Naive thymus-derived CD8-positive, alpha-beta T cell (primary cell): ENCODE measurements around the gene CAPN11. TPM values are rescaled to one million over a fixed set of nuclear protein-coding genes. Genes with fewer than 3 reads are reported as not detected.
A peak's percentile ranks its signal among the peaks of the same experiment; 100 is the strongest.
"Not testable (repeated sequence)": the region's sequence is repeated elsewhere in the genome, so short reads cannot be mapped to it uniquely, and the experiment has no call there.

ENCODE experiments used
- ATAC-seq, 2 donors: fragments of 150-1000 bp; cut with Tn5 transposase in 1 of 2; sonication (Bioruptor Pico), chemical (Tn5 transposase) in 1 of 2; 1 replicate in 1 of 2; 2 replicates in 1 of 2; pipeline ENCODE4 v1.10.0; 2021; ENCODE audit warnings: mild to moderate bottlenecking in 2 of 2, moderate library complexity in 2 of 2
- POLR2A ChIA-PET: fragments of 350-600 bp; sonication (Branson Sonifier 250); formaldehyde crosslinking; loops from one replicate; lab custom pipeline; 2021; ENCODE audit warnings: antibody characterized with exemption; lab: Charles Lee
- DNase-seq, 10 donors: peaks; one replicate each; pipeline versions ENCODE4 v3.0.0 to v3.0.0-alpha.2; 2020 to 2022
- H3K27ac Mint-ChIP-seq, 10 donors: one replicate each; pipeline ENCODE4 v1.8.0; 2020 to 2022; ENCODE audit warnings: mild to moderate bottlenecking in 10 of 10, mixed read lengths in 10 of 10, moderate library complexity in 4 of 10, inconsistent platforms in 1 of 10
- H3K27me3 Mint-ChIP-seq, 5 donors: one replicate each; pipeline ENCODE4 v1.8.0; 2021 to 2022; ENCODE audit warnings: mixed read lengths in 5 of 5
- H3K36me3 Mint-ChIP-seq, 3 donors: one replicate each; pipeline ENCODE4 v1.8.0; 2020 to 2022; ENCODE audit warnings: mixed read lengths in 3 of 3, mild to moderate bottlenecking in 2 of 3, inconsistent platforms in 1 of 3
- H3K4me1 Mint-ChIP-seq, 4 donors: one replicate each; pipeline ENCODE4 v1.8.0; 2021 to 2022; ENCODE audit warnings: mixed read lengths in 4 of 4
- H3K4me3 Mint-ChIP-seq, 10 donors: one replicate each; pipeline ENCODE4 v1.8.0; 2020 to 2022; ENCODE audit warnings: mild to moderate bottlenecking in 10 of 10, mixed read lengths in 10 of 10, moderate library complexity in 6 of 10, inconsistent platforms in 1 of 10
- H3K9me3 Mint-ChIP-seq, 9 donors: one replicate each; pipeline ENCODE4 v1.8.0; 2020 to 2022; ENCODE audit warnings: mixed read lengths in 9 of 9, mild to moderate bottlenecking in 3 of 9, inconsistent platforms in 1 of 9, moderate library complexity in 1 of 9
- polyA plus RNA-seq, 3 donors: library from polyadenylated mRNA; unstranded; fragments of 300-500 nt; fragmentation: Illumina TruSeq; gene quantifications; one replicate each; pipeline ENCODE4 v1.2.3, GENCODE V29; 2021
- total RNA-seq, 8 experiments: library from RNA in 2 of 8; stranded (reverse) in 2 of 8; gene quantifications; one replicate each; pipeline ENCODE4 v1.2.3 and lab custom pipeline; 2021 to 2026

The CAPN11 gene
- total and polyA plus RNA-seq, 5 experiments from 2014 or later = not detected

DNA sequence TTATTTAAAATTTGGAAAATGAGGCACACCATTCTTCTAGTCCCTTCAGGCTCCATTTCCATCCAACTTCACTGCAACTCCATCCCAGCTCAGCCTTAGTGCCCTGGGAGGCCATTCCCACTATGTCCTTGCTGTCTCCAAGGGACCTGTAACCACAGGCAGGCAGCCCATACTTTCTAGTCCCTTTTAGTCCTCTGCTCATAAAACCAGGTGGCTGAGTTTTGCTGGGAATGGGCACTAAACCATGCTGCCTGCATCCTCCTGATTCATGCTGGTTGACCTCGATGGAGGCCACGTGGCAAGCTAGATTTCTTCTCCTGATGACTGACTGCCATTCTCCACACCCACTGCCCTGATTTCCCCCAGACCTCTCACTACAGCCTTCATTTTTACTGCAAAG, 30.6 kb downstream of the CAPN11 start:
- Mint-ChIP-seq H3K27ac (peak overlapping the region in 2 of 10 donors; percentile 17 to 32), H3K27me3 (peaks cover 1 to 9% (median 4%) of the 10 kb centered on the region in 5 donors), H3K9me3 (peaks cover 0 to 2% (median 0%) of the 10 kb centered on the region in 9 donors), H3K36me3 (no peaks in the 10 kb centered on the region), H3K4me1 (peaks cover 11 to 22% (median 14%) of the 10 kb centered on the region in 4 donors), H3K4me3 (no peak overlapping the region)
- DNase-seq = no peak
- POLR2A ChIA-PET = no interaction called here
- no peak for ATAC-seq

DNA sequence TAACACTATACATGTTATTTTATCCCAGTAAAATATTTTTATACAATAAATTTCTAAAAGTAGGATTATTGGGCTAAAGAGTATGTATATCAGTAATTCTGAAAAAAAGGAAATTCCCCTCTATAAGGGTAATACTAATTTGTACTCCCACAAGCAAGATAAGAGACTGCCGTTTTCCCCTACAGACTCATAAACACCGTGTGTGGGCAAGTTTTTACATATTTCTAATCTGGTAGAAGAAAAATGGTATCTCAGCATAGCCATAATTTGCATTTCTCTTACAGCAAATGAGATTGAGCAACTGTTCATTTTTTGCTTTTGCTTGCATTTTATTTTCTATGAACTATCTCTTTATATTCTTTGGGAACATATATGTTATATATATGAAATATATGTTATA, 32.1 kb downstream of the CAPN11 start:
- Mint-ChIP-seq H3K27me3 (peaks cover 3 to 11% (median 4%) of the 10 kb centered on the region in 5 donors), H3K9me3 (peaks cover 0 to 2% (median 0%) of the 10 kb centered on the region in 9 donors)
- POLR2A ChIA-PET = no interaction called here

DNA sequence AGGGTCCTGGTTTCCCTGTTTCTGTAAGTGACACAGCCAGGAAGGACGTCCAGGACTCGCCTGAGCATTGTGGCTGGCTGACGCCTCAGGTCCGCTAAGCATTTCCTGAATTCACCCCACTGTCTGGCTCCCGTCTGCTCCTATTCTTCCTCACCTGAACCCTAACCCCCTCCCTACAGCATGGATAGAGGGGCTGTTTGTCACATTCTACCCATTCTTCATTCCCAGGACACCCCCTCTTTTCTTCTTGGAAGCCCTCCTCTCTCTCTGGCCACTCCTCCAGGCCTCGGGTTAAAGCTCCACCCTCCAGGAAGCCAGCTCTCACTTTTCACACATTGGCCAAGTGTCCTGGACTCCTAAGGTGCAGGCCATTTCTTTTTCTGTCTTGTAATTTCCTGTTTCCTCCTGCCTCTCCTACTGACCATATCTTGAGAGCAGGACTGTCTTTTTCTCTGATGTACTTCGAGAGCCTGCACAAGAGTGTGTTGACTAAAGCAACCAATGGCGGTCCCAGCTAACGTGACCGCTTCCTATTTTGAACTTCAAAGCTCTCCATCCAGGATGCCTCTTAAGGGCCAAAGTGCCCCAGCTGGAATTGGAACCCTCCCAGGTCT, 33.9 kb downstream of the CAPN11 start:
- Mint-ChIP-seq H3K27me3 (peaks cover 3 to 11% (median 4%) of the 10 kb centered on the region in 5 donors), H3K4me3 (no peak overlapping the region), H3K27ac (peak overlapping the region in 1 of 10 donors; percentile 24), H3K36me3 (no peaks in the 10 kb centered on the region), H3K9me3 (peaks cover 0 to 2% (median 0%) of the 10 kb centered on the region in 9 donors), H3K4me1 (peaks cover 2 to 6% (median 3%) of the 10 kb centered on the region in 4 donors)
- ATAC-seq (no peak), DNase-seq (no peak)
- POLR2A ChIA-PET = no interaction called here

More for the DNA sequence above, 32.1 kb downstream of the CAPN11 start:
- Mint-ChIP-seq H3K4me1 (peaks cover 9 to 14% (median 12%) of the 10 kb centered on the region in 4 donors), H3K4me3 (no peak overlapping the region), H3K27ac (no peak overlapping the region), H3K36me3 (no peaks in the 10 kb centered on the region)
- ATAC-seq = no peak
- DNase-seq = no peak

DNA sequence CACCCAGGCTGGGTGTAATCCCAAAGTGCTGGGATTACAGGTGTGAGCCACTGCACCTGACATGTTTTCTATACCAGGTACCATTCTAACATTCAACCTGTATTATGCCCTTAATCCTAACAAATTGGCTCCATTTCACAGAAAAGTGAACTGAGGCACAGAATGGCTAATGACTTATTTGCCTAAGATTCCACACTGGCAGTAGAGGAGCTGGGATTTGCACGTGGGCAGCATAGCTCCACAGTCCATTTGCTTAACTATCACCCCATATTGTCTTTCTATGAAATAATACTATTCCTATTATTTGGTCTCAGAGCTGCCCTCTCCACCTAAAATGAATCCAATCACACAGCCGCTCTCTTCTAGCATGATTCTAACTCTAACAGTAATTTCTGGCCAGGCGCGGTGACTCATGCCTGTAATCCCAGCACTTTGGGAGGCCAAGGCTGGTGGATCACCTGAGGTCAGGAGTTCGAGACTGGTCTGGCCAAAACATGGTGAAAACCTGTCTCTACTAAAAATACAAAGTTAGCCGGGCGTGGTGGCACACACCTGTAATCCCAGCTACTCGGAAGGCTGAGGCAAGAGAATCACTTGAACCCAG, 34.8 kb downstream of the CAPN11 start:
- H3K27ac Mint-ChIP-seq = no peak overlapping the region

DNA sequence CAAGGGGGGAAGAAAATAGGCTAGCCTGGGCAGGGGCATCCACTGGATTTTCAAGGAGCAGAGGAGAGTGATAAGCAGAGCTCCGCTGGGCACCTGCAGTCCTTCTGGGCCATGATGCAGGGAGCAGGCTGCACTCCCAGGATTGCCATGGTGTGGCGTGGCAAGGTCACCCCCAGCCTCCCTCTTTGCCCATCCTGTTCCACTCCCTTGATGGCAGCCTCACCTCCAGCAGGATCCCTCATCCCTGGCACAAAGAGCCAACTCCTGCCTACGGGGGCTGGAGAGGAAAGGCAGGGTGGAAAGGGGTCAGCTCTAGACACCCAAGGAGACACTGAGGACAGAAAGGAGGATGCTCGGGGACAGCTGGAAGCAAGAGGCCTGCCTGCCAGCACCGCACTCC, 35.7 kb downstream of the CAPN11 start:
- H3K4me1 Mint-ChIP-seq = peaks cover 2 to 6% (median 3%) of the 10 kb centered on the region in 4 donors
- DNase-seq = no peak
- no peak overlapping the region for H3K4me3 Mint-ChIP-seq
- H3K27ac Mint-ChIP-seq = no peak overlapping the region
- peaks cover 3 to 11% (median 4%) of the 10 kb centered on the region in 5 donors for H3K27me3 Mint-ChIP-seq
- ATAC-seq = no peak
- H3K9me3 Mint-ChIP-seq = peaks cover 0 to 2% (median 0%) of the 10 kb centered on the region in 9 donors
- POLR2A ChIA-PET = no interaction called here
- no peaks in the 10 kb centered on the region for H3K36me3 Mint-ChIP-seq

More for the DNA sequence above, 34.8 kb downstream of the CAPN11 start:
- peaks cover 2 to 6% (median 3%) of the 10 kb centered on the region in 4 donors for H3K4me1 Mint-ChIP-seq
- POLR2A ChIA-PET = no interaction called here
- ATAC-seq = no peak
- no peak for DNase-seq
- H3K36me3 Mint-ChIP-seq = no peaks in the 10 kb centered on the region
- no peak overlapping the region for H3K4me3 Mint-ChIP-seq
- peaks cover 3 to 11% (median 4%) of the 10 kb centered on the region in 5 donors for H3K27me3 Mint-ChIP-seq
- H3K9me3 Mint-ChIP-seq = peaks cover 0 to 2% (median 0%) of the 10 kb centered on the region in 9 donors

DNA sequence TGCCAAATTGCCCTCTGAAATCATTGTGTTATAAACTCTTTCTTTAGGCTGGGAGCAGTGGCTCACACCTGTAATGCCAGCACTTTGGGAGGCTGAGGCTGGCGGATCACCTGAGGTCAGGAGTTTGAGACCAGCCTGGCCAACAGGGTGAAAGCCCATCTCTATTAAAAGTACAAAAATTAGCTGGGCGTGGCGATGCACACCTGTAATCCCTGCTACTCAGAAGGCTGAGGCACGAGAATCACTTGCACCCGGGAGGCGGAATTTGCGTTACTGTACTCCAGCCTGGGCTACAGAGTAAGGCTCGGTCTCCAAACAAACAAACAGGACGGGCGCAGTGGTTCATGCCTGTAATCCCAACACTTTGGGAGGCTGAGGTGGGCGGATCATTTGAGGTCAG, 37.7 kb downstream of the CAPN11 start:
- H3K27ac Mint-ChIP-seq, H3K36me3 Mint-ChIP-seq, H3K4me3 Mint-ChIP-seq, POLR2A ChIA-PET, ATAC-seq, DNase-seq, H3K9me3 Mint-ChIP-seq, H3K4me1 Mint-ChIP-seq: not testable (repeated sequence)
- peaks cover 4 to 18% (median 6%) of the 10 kb centered on the region in 5 donors for H3K27me3 Mint-ChIP-seq

DNA sequence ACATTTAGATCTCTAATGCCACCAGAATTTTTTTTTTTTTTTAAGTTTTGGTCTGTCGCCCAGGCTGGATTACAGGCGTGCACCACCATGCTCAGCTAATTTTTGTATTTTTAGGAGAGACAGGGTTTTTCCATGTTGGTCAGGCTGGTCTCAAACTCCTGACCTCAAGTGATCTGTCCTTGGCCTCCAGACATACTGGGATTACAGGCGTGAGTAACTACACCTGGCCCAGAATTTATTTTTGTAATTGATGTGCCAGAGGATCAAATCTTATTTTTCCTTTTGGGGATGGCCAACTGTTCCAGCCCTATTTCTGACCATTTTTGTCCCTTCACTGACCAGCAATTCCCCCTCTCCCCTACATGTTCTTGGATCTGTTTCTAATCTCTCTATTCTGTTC, 40.1 kb downstream of the CAPN11 start:
- ATAC-seq (no peak), DNase-seq (no peak)
- no peaks in the 10 kb centered on the region for H3K36me3 Mint-ChIP-seq
- no peak overlapping the region for H3K4me3 Mint-ChIP-seq
- H3K9me3 Mint-ChIP-seq = no peaks in the 10 kb centered on the region
- POLR2A ChIA-PET = no interaction called here
- H3K4me1 Mint-ChIP-seq = no peaks in the 10 kb centered on the region
- H3K27ac Mint-ChIP-seq = no peak overlapping the region
- H3K27me3 Mint-ChIP-seq = peaks cover 2 to 8% (median 3%) of the 10 kb centered on the region in 5 donors

DNA sequence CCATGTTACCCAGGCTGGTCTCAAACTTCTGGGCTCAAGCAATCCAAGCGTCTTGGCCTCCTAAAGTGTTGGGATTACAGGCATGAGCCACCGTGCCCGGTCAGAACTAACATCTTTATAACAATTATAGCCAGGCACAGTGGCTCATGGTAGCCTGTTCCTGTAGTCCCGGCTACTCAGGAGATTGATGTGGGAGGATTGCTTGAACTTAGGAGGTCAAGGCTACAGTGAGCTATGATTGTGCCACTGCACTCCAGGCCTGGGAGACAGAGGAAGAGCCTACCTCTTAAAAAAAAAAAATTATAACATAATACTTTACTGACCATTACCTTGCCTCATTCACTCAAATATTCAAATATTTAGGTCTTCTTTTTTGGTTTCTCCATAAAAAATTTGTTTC, 41.3 kb downstream of the CAPN11 start:
- H3K27ac Mint-ChIP-seq = no peak overlapping the region
- POLR2A ChIA-PET = no interaction called here
- no peaks in the 10 kb centered on the region for H3K9me3 Mint-ChIP-seq
- no peak overlapping the region for H3K4me3 Mint-ChIP-seq
- no peak for ATAC-seq
- no peak for DNase-seq
- no peaks in the 10 kb centered on the region for H3K4me1 Mint-ChIP-seq
- H3K27me3 Mint-ChIP-seq = peaks cover 2 to 8% (median 3%) of the 10 kb centered on the region in 5 donors
- H3K36me3 Mint-ChIP-seq = no peaks in the 10 kb centered on the region

DNA sequence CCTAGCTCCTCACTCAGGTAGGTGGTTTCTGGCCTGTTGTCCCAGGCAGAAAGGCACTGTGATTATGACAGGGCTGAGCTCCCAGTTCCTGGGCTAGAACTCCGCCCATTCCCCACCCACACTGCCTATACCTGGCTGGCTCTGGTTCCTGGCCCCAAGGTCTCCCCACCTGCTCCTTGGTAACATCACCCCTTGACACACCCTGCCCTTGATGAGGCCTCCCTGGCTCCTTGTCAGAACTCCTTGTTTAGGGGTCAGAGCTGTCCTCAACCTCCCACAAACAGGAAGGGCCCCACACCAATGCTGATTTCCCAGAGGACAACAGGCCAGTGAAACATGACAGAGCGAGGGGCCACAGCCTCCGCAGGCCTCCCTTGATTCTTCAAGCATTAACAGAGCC, 42.6 kb downstream of the CAPN11 start:
- no peaks in the 10 kb centered on the region for H3K4me1 Mint-ChIP-seq
- peaks cover 0 to 8% (median 3%) of the 10 kb centered on the region in 5 donors for H3K27me3 Mint-ChIP-seq
- H3K9me3 Mint-ChIP-seq = no peaks in the 10 kb centered on the region
- H3K27ac Mint-ChIP-seq = no peak overlapping the region
- ATAC-seq (no peak), DNase-seq (no peak)
- H3K36me3 Mint-ChIP-seq = no peaks in the 10 kb centered on the region
- POLR2A ChIA-PET = no interaction called here
- no peak overlapping the region for H3K4me3 Mint-ChIP-seq

DNA sequence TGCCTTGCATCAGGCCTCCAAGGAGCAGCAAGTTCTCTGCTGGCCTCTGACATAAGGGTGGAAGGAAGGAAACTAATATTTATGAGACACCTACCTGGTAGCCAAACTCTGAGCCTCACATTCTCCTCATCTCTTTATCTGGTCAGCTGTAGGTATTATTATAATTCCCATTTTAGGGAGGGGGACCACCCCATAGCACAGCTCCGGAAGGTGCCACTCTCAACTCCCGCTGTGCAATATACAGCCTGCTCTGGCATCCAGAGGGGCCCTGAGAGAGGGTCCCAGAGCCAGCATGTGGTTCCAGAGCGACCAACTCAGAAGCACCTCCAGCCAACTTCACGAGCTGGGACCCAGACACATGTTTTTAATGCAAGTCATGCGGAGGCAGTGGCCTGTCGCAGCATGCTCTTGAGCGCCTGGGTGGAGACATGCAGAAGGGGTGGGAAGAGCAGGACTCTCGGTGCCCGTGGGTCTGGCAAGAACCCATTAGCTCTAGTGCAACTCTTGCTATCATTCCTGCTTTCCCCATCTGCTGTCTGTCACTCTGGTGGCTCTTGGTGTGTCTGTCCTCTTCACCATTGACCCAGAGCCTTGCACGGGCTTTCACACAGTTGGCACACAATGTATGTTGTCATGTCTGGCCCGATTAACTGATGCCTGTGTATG, 43.2 kb downstream of the CAPN11 start:
- no peaks in the 10 kb centered on the region for H3K36me3 Mint-ChIP-seq
- peak overlapping the region in 1 of 10 donors; percentile 14 for H3K27ac Mint-ChIP-seq
- POLR2A ChIA-PET = no interaction called here
- ATAC-seq (no peak), DNase-seq (no peak)
- no peaks in the 10 kb centered on the region for H3K9me3 Mint-ChIP-seq
- H3K4me1 Mint-ChIP-seq = no peaks in the 10 kb centered on the region
- H3K27me3 Mint-ChIP-seq = peaks cover 0 to 8% (median 3%) of the 10 kb centered on the region in 5 donors
- H3K4me3 Mint-ChIP-seq = no peak overlapping the region

DNA sequence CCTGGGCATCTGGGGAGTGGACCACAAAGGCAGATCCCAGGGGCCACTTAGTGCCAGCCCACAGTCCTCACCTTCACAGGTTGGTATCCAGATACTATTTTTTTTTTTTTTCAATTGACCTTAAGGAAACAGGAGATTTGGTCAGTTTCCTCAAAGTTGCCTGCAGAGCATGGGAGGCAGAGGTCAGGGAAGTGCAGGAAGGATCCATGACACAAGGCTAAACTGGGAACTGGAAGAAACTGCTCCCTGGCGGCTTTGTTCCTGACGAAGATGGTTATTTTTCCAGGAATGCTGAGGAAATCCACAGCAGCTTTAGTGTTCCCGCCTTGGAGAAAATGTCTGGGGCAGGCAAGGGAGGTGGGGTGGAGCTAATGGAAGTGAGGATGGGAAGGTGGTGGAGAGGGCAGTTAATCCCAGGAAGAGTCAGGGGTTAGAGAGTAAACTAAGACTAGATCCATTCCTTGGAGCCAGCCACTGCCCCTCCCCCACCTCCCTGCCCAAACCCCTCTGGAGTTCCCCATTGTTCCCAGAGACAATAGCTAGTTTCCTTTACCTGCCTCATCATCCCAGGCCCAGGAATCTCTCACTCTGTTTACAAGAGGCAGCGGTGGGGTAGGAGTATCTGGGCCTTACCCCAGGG, 43.8 kb downstream of the CAPN11 start:
- Mint-ChIP-seq H3K27ac (no peak overlapping the region), H3K4me3 (no peak overlapping the region), H3K9me3 (no peaks in the 10 kb centered on the region), H3K27me3 (peaks cover 0 to 8% (median 3%) of the 10 kb centered on the region in 5 donors), H3K4me1 (no peaks in the 10 kb centered on the region), H3K36me3 (no peaks in the 10 kb centered on the region)
- POLR2A ChIA-PET = interaction anchor here (1.3 kb wide), 1 partner anchor 11 kb away, joined by 3 read pairs; no protein-coding TSS in a partner anchor
- no peak for ATAC-seq
- no peak for DNase-seq

DNA sequence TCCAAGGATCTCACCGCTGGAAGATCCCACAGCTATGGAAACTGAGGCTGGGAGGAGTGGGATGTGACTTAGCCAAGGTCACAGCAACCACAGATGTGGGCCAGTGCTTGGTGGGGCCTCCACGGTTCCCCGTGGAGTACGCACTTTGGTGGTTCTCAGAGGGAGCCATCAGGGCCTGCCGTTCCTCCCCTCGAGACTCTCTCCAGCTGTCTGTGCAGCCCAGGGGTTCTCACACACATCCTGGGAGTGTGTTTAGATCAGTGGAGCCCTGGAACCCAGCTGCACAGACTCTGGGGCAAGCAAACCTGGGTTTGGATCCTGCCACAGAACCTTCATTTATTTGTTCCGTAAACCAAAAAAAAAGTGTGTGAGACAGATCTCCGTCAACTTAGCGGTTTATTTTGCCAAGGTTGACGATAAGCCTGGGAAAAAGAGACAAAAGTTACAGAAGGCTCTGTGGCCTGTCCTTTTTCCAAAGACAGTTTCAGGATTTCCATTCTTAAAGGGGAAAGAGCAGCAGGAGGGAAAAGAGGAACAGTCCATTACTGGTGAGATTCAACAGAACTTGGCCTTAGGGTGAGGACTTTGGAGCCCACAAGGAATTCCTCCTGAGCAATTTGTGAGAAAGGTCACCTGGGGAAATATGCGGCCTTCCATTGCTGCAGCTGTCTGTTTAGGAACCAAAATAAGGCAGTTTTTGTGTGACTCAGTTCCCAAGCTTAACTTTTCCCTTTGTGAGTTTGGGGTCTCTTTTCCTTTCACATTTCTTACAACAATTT, 44.5 kb downstream of the CAPN11 start:
- H3K9me3 Mint-ChIP-seq = no peaks in the 10 kb centered on the region
- H3K4me3 Mint-ChIP-seq = no peak overlapping the region
- H3K4me1 Mint-ChIP-seq = no peaks in the 10 kb centered on the region
- DNase-seq (no peak), ATAC-seq (no peak)
- POLR2A ChIA-PET = interaction anchor here (1.3 kb wide), 1 partner anchor 11 kb away, joined by 3 read pairs; no protein-coding TSS in a partner anchor
- peak overlapping the region in 1 of 10 donors; percentile 13 for H3K27ac Mint-ChIP-seq
- no peaks in the 10 kb centered on the region for H3K36me3 Mint-ChIP-seq
- H3K27me3 Mint-ChIP-seq = peaks cover 0 to 8% (median 3%) of the 10 kb centered on the region in 5 donors
